ENCODE data around the gene COMMD3. TPM values are rescaled to one million over a fixed set of nuclear protein-coding genes. Genes with fewer than 3 reads are reported as not detected.

The COMMD3 gene
- total and polyA plus RNA-seq, 4 experiments from 2014 or later, result 67.9 to 88.1 (median 69.8) TPM

DNA sequence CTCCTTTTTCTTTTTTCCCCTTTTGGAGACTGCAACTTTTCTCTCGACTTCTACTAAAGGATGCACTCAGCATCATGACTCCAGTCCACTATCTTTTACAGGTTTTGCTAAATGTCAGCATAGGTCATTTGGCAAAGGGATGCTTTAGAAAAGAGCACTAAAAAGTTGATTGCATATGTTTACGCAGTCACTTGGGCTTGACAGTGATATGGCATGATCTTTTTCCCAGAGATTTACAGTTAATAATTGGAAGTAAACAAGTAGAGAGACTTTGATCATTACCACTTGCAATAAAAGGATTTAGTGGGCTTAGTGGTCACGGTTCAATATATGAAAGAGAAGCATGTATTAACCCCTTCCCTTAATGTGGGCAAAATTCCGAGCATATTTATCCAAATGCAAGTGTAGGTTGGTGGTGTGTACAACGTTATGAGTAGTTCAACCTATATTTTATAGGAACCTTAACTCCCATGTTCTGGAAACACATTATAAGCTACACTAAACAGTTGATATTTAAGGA is 6.5 kb downstream of the COMMD3 start:
- H3K4me1 ChIP-seq (ENCODE audit: insufficient read depth, low read length), result peaks cover 58% of the 10 kb centered on the region
- H3K36me3 ChIP-seq (ENCODE audit: insufficient read depth, low read length), result no peaks in the 10 kb centered on the region
- H3K4me3 ChIP-seq (ENCODE audit: low read length in 2 of 2), result peak overlapping the region; percentile 12 to 54
- H3K27me3 ChIP-seq (ENCODE audit: insufficient read depth, low read length), result no peaks in the 10 kb centered on the region
- peak overlapping the region; percentile 85 to 94 (median 88) for H3K4me3 Mint-ChIP-seq
- H3K27ac ChIP-seq (ENCODE audit: low read depth, low read length), result no peak overlapping the region
- intact Hi-C loops (cut with micrococcal nuclease), result loop anchor here (5.0 kb wide), 4 partner anchors 345 to 1115 kb away; partner anchors contain the start of gene OTUD1
- H3K9me3 ChIP-seq (ENCODE audit: control insufficient read depth in 1 of 2, low read length in 2 of 2), result no peaks in the 10 kb centered on the region
- peaks cover 37 to 69% (median 53%) of the 10 kb centered on the region in 4 donors for H3K4me1 Mint-ChIP-seq
- DNase-seq, result no peak
- ChIA-PET POLR2A (ENCODE audit: partially characterized antibody) (interaction anchor here (0.9 to 4.8 kb wide), 11 partner anchors 10 to 1116 kb away, joined by 3 to 53 read pairs (median 4); partner anchors contain the start of genes DNAJC1 and OTUD1), CTCF (ENCODE audit: partially characterized antibody) (interaction anchor here (2.2 kb wide), 1 partner anchor 9 kb away, joined by 10 read pairs; no protein-coding TSS in a partner anchor)
- H3K36me3 Mint-ChIP-seq, result peaks cover 3 to 28% of the 10 kb centered on the region in 2 donors
- H3K27ac Mint-ChIP-seq, result peak overlapping the region; percentile 87 to 95 (median 91)
- peaks cover 10 to 17% of the 10 kb centered on the region in 2 donors for H3K27me3 Mint-ChIP-seq
- peaks cover 0 to 1% (median 0%) of the 10 kb centered on the region in 8 donors for H3K9me3 Mint-ChIP-seq

GRCh38 chr10:22323538-22324305 is 7.5 kb downstream of the COMMD3 start:
- H3K9me3 Mint-ChIP-seq, result peaks cover 0 to 1% (median 0%) of the 10 kb centered on the region in 8 donors

DNA sequence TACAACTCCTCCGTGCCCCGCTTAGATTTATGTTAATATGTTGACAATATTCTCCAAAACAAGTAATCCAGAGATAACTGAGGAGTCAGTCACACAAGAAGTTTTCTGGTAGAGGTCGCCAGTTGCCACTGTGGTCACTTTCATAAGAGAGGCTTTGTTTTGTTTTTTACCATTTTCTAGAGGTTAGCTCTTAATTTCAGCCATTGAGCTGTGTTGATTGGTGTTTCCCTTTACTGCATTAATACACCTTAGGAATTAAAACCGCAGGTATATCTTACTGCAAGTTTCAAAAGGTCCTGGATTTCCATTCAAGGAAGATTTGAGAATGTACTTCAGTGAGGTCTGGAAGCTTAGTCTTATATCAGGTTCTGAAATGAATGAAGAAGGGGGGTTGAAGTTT is 8.2 kb downstream of the COMMD3 start:
- Histone ChIP-seq H3K4me1 (ENCODE audit: insufficient read depth, low read length) (peaks cover 47% of the 10 kb centered on the region), H3K27ac (ENCODE audit: low read depth, low read length) (peak overlapping the region; percentile 65), H3K36me3 (ENCODE audit: insufficient read depth, low read length) (no peaks in the 10 kb centered on the region), H3K9me3 (ENCODE audit: control insufficient read depth in 1 of 2, low read length in 2 of 2) (no peaks in the 10 kb centered on the region), H3K27me3 (ENCODE audit: insufficient read depth, low read length) (no peaks in the 10 kb centered on the region), H3K4me3 (ENCODE audit: low read length in 2 of 2) (peak overlapping the region in 1 of 2 donors; percentile 68)
- peaks cover 36 to 53% (median 47%) of the 10 kb centered on the region in 4 donors for H3K4me1 Mint-ChIP-seq
- intact Hi-C loops (cut with micrococcal nuclease), result loop anchor here (2.0 to 5.0 kb wide), 5 partner anchors 343 to 1113 kb away; partner anchors contain the start of gene OTUD1
- peaks cover 8 to 34% of the 10 kb centered on the region in 2 donors for H3K36me3 Mint-ChIP-seq
- DNase-seq, result no peak
- peak overlapping the region; percentile 81 to 97 (median 91) for H3K27ac Mint-ChIP-seq
- peaks cover 10 to 17% of the 10 kb centered on the region in 2 donors for H3K27me3 Mint-ChIP-seq
- H3K9me3 Mint-ChIP-seq, result peaks cover 0 to 1% (median 0%) of the 10 kb centered on the region in 8 donors
- CTCF ChIA-PET (ENCODE audit: partially characterized antibody), result interaction anchor here (0.7 to 1.3 kb wide), 2 partner anchors 9 to 339 kb away, joined by 3 to 4 read pairs; partner anchors contain the start of gene COMMD3
- POLR2A ChIA-PET (ENCODE audit: partially characterized antibody), result interaction anchor here (0.6 to 4.8 kb wide), 10 partner anchors 8 to 799 kb away, joined by 3 to 53 read pairs (median 8); partner anchors contain the start of genes COMMD3 and SKIDA1
- H3K4me3 Mint-ChIP-seq, result peak overlapping the region; percentile 85 to 94 (median 88)

More at GRCh38 chr10:22323538-22324305, 7.5 kb downstream of the COMMD3 start:
- Histone ChIP-seq H3K4me1 (ENCODE audit: insufficient read depth, low read length) (peaks cover 50% of the 10 kb centered on the region), H3K27me3 (ENCODE audit: insufficient read depth, low read length) (no peaks in the 10 kb centered on the region), H3K9me3 (ENCODE audit: control insufficient read depth in 1 of 2, low read length in 2 of 2) (no peaks in the 10 kb centered on the region), H3K4me3 (ENCODE audit: low read length in 2 of 2) (no peak overlapping the region), H3K27ac (ENCODE audit: low read depth, low read length) (no peak overlapping the region), H3K36me3 (ENCODE audit: insufficient read depth, low read length) (no peaks in the 10 kb centered on the region)
- no peak for DNase-seq
- peaks cover 4 to 30% of the 10 kb centered on the region in 2 donors for H3K36me3 Mint-ChIP-seq
- H3K27ac Mint-ChIP-seq, result peak overlapping the region in 6 of 7 donors; percentile 8 to 96 (median 78)
- peaks cover 10 to 17% of the 10 kb centered on the region in 2 donors for H3K27me3 Mint-ChIP-seq
- CTCF ChIA-PET (ENCODE audit: partially characterized antibody), result interaction anchor here (0.7 to 1.3 kb wide), 2 partner anchors 8 to 339 kb away, joined by 3 to 4 read pairs; partner anchors contain the start of gene COMMD3
- H3K4me1 Mint-ChIP-seq, result peaks cover 36 to 58% (median 49%) of the 10 kb centered on the region in 4 donors
- intact Hi-C loops (cut with micrococcal nuclease), result loop anchor here (2.0 to 5.0 kb wide), 5 partner anchors 344 to 1114 kb away; partner anchors contain the start of gene OTUD1
- H3K4me3 Mint-ChIP-seq, result peak overlapping the region; percentile 85 to 94 (median 88)
- POLR2A ChIA-PET (ENCODE audit: partially characterized antibody), result interaction anchor here (1.0 to 4.8 kb wide), 10 partner anchors 8 to 286 kb away, joined by 3 to 53 read pairs (median 8); partner anchors contain the start of gene COMMD3

GRCh38 chr10:22324893-22325271 is 8.7 kb downstream of the COMMD3 start:
- peaks cover 38 to 49% (median 44%) of the 10 kb centered on the region in 4 donors for H3K4me1 Mint-ChIP-seq
- CTCF ChIA-PET (ENCODE audit: partially characterized antibody), result interaction anchor here (1.3 kb wide), 1 partner anchor 9 kb away, joined by 4 read pairs; the partner anchor contains the start of gene COMMD3
- no peaks in the 10 kb centered on the region for H3K36me3 ChIP-seq (ENCODE audit: insufficient read depth, low read length)
- peaks cover 13 to 38% of the 10 kb centered on the region in 2 donors for H3K36me3 Mint-ChIP-seq
- H3K27ac Mint-ChIP-seq, result peak overlapping the region; percentile 81 to 97 (median 91)
- intact Hi-C loops (cut with micrococcal nuclease), result loop anchor here (1.0 to 5.0 kb wide), 6 partner anchors 8 to 1112 kb away; partner anchors contain the start of gene OTUD1
- no peaks in the 10 kb centered on the region for H3K27me3 ChIP-seq (ENCODE audit: insufficient read depth, low read length)
- peaks cover 0 to 4% (median 0%) of the 10 kb centered on the region in 8 donors for H3K9me3 Mint-ChIP-seq
- peak overlapping the region; percentile 85 to 94 (median 88) for H3K4me3 Mint-ChIP-seq
- peaks cover 42% of the 10 kb centered on the region for H3K4me1 ChIP-seq (ENCODE audit: insufficient read depth, low read length)
- H3K27ac ChIP-seq (ENCODE audit: low read depth, low read length), result peak overlapping the region; percentile 65
- no peaks in the 10 kb centered on the region for H3K9me3 ChIP-seq (ENCODE audit: control insufficient read depth in 1 of 2, low read length in 2 of 2)
- no peak for DNase-seq
- POLR2A ChIA-PET (ENCODE audit: partially characterized antibody), result interaction anchor here (0.6 to 4.8 kb wide), 11 partner anchors 7 to 799 kb away, joined by 3 to 53 read pairs (median 5); partner anchors contain the start of genes COMMD3, DNAJC1 and SKIDA1
- H3K4me3 ChIP-seq (ENCODE audit: low read length in 2 of 2), result peak overlapping the region; percentile 40 to 68
- peaks cover 12 to 17% of the 10 kb centered on the region in 2 donors for H3K27me3 Mint-ChIP-seq

GRCh38 chr10:22325272-22326144 is 9.3 kb downstream of the COMMD3 start:
- H3K4me3 Mint-ChIP-seq, result peak overlapping the region; percentile 85 to 94 (median 88)
- intact Hi-C loops (cut with micrococcal nuclease), result loop anchor here (1.0 to 2.0 kb wide), 2 partner anchors 8 to 387 kb away; no protein-coding TSS in a partner anchor
- Histone ChIP-seq H3K4me1 (ENCODE audit: insufficient read depth, low read length) (peaks cover 39% of the 10 kb centered on the region), H3K27me3 (ENCODE audit: insufficient read depth, low read length) (no peaks in the 10 kb centered on the region), H3K9me3 (ENCODE audit: control insufficient read depth in 1 of 2, low read length in 2 of 2) (no peaks in the 10 kb centered on the region), H3K4me3 (ENCODE audit: low read length in 2 of 2) (peak overlapping the region; percentile 40 to 68), H3K27ac (ENCODE audit: low read depth, low read length) (peak overlapping the region; percentile 65), H3K36me3 (ENCODE audit: insufficient read depth, low read length) (no peaks in the 10 kb centered on the region)
- peak; percentile 83 to 86 (median 84) for DNase-seq
- peaks cover 0 to 4% (median 0%) of the 10 kb centered on the region in 8 donors for H3K9me3 Mint-ChIP-seq
- ChIA-PET POLR2A (ENCODE audit: partially characterized antibody) (interaction anchor here (0.8 to 4.8 kb wide), 11 partner anchors 7 to 800 kb away, joined by 3 to 53 read pairs (median 11); partner anchors contain the start of genes COMMD3, DNAJC1 and SKIDA1), CTCF (ENCODE audit: partially characterized antibody) (interaction anchor here (1.3 kb wide), 1 partner anchor 9 kb away, joined by 3 read pairs; the partner anchor contains the start of gene COMMD3)
- peaks cover 10 to 13% of the 10 kb centered on the region in 2 donors for H3K27me3 Mint-ChIP-seq
- H3K4me1 Mint-ChIP-seq, result peaks cover 35 to 44% (median 39%) of the 10 kb centered on the region in 4 donors
- peak overlapping the region; percentile 81 to 97 (median 91) for H3K27ac Mint-ChIP-seq
- peaks cover 14 to 34% of the 10 kb centered on the region in 2 donors for H3K36me3 Mint-ChIP-seq
